NCI-H774 (cell line): ENCODE results near the gene LRP1B.

Experiments
- DNase-seq: peaks from one replicate; lab custom pipeline; 2025; lab: John Stamatoyannopoulos, UW

The LRP1B gene

DNA sequence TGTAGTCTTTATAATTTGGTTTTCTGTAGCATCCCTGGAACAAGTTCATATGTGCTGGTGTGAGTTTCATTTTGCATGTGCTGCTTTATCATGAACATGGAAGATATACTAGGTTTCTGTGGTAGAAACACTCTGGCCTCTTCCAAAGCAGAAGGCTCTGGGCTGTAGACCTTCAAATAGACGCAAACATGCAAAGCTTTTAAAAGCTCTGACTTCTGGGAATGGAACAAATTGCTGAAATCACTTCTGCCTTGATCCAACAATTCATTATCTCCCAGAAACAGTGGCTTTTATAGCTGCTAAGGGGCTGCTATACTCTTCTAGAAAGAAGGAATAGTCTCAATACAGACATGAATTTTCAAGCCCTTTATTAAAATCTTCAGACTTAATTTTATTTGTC lies 382.2 kb downstream of the LRP1B start:
- DNase-seq = no peak

DNA sequence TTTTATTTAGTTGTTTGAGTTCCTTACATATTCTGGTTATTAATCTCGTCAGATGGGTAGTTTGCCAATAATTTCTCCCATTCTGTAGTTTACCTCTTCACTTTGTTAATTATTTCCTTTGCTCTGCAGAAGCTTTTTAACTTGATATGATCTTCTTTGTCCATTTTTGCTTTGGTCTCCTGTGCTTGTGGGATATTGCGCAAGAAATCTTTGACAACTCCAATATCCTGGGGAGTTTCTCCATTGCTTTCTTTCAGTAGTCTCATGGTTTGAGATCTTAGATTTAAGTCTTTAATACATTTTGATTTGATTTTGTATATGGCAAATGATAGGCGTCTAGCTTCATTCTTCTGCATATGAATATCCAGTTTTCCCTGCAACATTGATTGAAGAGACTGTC lies 389.2 kb downstream of the LRP1B start:
- no peak for DNase-seq

DNA sequence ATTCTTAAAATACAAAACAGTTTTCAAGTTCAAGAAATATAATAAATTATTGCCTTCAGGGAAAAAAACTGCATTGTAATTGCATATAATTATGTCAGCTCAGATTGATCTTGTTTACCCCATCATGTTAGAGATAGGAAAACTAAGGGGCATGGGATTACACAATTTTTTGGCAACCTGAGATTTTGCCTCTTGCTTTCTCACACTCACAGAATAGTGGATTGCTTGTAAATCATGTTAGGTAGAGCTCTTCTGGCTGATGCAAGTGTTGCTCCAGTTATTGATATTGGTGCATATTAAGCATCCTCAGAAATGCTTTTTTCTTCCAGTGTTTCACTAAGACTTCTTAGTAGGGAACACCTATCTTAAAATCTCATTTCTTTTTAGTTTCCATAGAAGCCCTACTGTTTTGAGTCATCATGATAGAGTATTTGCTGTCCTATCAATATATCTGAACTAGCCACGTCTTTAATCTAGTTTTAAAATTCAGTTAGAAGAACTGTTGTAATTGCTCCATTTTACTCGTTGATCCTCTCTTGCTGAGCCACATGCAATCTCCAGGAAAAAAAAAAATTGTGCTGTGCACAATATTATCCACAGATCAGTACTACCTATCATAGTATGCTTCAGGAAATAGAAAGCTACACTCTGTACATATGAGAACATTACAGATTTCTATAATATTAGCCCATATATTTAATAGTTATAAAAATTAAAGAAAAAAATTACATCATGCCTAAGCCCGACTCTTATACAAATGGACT lies 393.1 kb downstream of the LRP1B start:
- no peak for DNase-seq

DNA sequence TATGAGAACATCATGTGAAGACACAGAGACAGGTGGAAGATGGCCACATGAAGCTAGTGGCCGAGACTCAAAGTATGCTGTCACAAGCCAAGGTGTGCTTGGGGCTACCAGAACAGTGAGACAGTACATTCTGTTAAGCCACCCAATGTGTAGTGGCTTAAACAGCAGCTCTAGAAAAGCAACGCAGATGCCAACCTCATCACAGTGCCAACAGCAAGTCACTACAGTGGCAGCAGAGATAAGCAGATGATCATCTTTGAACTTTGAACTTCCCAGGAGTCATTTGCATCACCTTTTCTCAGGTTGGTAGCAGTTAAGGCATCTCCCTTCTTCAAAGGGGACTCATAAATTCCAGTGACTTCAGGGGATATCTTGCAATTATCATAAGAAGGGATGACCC lies 394.4 kb downstream of the LRP1B start:
- no peak for DNase-seq

DNA sequence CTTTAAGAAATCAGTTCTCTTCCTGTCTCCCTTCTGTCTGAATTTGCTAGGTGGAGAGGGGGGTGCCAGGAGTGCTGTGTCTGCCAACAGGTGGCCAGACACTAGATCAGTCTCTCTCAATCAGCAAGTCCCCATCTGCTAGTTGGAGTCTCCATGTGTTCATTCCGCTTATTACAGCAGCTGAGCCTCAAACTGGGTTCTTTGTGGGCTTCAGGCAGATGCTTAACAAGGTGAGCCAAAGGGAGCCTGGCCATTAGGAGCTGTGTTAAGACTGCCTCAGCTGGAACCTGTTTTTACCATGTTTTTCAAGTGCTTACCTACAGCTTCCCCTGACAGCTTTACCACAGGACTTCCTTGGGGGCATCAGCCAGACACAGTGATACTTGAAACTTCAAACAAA lies 401.9 kb downstream of the LRP1B start:
- DNase-seq = no peak

DNA sequence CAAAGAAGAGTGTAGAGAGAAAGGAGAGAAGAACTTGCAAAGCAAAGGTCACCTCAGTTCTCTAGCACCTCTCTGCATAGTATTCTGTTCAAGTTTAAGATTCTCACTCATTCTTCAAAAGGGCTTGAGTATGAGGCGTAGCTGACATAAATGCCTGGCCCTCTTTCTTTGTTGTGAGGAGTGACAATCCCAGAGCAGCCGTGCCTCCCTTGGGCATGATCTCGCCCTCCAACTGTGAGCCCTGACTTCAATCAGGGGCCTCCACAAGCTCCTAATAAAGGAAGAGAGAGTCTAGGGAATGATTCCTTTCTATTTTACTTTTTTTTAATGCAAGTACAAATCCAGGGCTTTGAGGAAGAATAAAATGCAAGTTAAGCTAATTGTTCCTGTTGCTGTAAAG lies 402.7 kb downstream of the LRP1B start:
- DNase-seq = no peak

DNA sequence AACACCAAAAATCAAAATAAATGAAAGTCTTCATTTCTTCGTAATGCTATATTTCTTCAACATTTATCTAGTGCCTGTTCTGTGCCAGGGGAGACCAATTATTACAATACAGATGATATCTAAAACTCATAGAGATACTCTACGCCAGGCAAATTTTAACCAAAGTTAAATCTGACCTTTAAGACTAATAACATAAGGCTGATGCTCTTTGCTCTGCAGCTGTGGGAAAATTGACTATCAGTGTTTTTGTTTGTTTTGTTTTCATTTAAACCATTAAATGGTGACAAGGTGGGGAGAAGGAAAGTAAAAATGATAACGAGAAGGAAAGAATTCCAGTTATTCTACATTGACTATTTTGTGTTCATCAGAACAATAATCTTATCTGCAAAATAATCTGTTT lies 406.4 kb downstream of the LRP1B start:
- DNase-seq = no peak

DNA sequence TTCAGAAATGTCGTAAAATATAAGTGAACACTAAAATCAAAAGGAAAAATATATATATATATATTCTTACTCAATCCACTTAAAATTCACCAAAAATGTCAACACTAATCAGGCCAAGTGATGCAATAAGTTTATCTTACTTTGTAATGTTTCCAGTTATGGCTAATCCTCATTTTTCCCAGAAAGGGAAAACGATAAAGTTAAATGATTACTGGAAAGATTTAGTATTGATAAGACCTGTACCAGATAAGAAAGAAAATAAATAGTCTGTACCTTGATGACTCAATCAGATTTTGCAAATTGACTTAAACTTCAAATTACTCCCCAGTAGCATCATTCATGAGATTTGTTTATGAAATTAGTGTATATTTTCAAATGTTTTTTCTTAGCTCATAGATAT lies 407.0 kb downstream of the LRP1B start:
- DNase-seq = no peak

DNA sequence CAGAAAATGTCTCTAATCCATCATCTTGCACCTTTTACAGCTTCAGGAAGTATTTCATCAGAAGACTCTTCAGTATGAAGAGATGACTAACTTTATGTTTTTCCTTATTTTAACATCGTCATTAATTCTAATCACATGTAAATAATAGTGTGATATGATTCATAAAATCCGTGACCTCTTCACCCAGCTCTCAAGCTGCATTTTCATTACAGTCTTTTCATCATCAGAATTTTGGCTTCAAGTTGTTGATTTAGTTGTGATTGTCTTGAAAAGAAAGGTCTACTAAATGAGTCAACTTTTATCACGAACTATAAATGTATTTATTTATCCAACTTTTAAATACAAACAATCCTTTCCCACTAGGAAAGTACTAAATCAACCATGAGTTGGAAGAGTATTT lies 410.3 kb downstream of the LRP1B start:
- DNase-seq = no peak

DNA sequence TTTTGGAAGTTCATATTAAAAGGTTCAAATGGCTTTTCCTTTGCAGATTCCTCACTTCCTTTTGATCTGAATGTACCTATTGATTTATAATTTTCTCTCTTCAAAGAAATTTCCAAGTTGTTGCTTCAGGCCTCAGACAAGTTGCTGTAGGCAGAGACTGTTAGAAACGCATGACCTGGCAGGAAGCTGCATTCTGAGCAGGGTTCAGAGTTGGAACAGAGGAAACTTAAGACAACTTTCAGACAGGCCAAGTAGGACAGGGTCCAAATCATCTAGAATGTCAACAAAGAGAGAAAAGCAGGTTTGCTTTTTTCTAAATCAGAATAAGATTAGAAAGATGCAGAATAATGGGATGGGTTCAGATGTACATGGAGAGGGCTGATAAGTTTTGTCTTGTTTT lies 416.3 kb downstream of the LRP1B start:
- DNase-seq = no peak

DNA sequence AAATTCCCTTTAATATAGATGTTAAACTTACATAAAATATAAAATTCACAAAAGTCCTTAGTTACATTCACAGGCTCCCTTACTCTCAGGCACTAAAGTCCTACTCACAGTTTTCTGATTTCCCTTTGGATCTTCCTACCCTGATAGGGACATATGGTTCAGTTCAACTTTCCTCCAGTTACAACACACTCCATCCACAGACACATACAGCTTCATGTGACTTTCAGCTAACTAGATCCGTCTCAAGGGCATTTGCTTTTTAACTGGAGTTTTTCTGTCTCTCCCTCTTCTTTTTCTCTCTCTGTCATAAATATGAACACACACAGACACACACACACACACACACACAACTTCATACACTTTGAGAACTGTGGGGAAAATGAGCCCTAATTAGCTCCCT lies 419.2 kb downstream of the LRP1B start:
- DNase-seq = no peak

DNA sequence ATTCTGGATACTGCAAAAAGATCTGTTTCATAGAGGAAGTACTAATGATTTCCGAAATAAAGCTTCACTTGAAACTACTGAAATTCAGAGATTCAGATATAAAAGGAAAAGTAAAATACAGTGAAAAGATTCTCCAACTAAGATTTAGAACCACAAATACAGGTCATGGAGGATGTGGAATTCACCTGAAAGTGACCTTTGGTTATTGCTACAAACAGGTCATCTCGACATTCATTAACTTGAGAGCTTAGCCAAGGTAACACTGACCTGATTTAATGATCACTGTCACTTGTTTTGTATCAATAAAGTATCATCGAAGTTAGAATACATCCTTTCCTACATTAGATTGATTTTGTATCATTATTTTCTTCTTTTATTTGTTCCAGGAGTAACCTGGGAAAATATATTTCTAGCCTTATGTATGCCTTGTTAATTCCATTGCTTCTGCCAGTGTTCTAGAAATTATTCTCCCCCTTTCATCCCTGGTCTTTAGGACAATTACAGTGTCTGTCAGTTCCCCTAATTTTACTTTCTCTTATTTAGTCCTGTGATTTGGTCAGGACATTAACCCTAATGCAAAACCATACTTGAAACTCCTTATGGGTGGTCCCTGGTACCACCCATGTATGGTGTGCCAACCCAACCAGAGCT lies 420.1 kb downstream of the LRP1B start:
- DNase-seq = no peak

DNA sequence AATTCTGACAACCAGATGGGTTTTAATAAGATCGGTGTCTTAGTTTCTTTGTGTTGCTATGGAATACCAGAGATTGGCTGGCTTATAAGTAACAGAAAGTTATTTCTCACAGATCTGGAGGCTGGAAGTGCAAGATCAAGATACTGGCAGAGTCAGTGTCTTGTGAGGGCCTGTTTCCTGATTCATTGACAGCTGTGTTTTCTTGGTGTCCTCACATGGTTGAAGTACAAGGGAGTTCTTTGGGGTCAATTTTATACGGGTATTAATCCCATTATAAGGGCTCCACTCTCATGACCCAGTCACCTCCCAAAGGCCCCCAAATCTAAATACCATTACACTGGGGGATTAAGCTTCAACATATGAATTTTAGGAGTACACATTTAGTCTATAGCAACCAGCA lies 421.1 kb downstream of the LRP1B start:
- DNase-seq = no peak

DNA sequence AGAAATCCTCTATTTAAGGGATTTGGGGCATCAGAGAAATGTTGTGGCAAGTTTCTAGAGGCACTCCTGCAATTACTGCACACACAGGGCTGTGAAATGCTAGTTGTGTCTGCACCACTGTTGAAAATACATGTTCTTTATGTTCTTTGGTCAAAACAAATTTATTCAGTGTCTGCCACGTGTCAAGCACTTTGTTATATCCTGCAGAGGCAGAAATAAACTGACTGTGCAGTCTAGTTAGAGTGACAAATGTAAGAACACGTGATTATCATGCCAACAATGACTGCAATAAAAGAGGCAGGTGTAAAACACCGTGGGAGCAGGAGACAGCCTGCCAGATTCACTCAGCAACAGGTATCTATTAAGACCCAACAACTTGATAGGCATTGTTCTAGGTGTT lies 423.3 kb downstream of the LRP1B start:
- DNase-seq = peak; percentile 85

DNA sequence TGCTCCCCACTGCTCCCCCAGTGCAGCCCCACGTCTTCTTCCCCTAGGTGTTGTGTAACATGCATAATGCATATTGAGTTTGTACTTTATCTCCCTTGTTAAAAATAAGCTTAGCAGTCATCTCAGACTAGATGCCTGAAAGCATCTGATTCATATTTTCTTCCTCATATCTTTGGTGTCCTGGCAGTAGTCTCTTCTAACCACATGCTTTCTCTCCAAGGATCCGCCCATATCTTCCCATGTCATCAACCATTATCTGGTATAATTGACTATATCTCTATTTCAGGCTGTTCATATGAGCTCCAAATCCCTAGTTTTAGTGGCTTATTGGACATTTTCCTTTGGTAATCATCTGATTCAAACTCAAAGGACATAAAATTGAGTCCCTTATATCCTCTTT lies 426.3 kb downstream of the LRP1B start:
- no peak for DNase-seq

DNA sequence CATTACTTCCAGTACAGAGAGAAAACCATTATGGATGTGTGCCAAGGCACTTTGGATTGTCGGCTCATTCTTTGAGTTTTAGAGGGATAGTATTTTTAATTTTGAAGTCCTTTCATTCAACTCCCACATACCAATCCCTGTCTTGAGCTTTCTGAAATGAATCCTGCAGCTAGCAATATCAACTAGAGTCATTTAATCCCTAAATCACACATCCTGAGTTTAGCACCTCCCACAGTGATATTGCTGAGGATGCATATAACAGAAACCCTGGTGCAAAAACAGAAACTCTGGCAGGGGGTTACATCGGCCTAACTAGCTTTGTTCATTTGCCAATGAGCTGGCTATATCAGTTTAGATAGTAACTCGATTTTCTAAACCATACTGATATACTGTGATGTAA lies 427.3 kb downstream of the LRP1B start:
- no peak for DNase-seq

DNA sequence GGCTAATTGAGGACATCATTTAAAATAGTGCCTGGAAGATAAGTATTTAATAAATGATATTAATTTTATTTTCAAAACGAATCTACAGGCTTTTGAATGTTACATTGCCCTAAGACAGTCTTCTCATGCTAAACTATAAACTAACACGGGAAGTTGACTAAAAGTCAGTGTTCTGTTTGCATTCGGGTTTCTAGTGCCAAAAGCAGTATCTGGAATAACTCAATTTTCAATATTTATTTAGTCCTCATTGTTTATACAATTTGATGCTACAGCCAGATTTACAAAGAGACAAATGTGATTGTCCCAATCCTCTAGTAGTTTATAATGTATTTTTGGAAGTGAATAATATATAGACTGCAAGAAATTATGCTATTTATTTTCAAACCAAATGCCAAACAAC lies 429.2 kb downstream of the LRP1B start:
- DNase-seq = no peak

DNA sequence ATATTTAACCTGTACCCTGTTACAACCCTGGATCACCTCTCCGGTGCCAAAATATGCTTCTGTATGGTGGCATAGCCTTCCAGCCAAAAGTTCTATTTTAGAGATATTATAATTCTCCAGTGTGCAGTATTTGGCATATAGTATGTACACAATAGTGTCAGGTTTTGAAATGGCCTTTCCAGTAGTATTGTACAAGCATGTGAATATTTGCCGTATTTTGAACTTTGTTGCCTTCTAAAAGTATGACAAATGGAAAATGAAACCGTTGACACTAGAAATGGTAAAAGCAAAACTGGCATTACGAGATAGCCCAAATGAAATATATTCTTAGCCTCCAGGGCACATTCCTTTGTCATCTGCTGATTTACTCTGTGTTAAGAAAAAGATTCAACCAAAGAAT lies 431.2 kb downstream of the LRP1B start:
- DNase-seq = no peak

DNA sequence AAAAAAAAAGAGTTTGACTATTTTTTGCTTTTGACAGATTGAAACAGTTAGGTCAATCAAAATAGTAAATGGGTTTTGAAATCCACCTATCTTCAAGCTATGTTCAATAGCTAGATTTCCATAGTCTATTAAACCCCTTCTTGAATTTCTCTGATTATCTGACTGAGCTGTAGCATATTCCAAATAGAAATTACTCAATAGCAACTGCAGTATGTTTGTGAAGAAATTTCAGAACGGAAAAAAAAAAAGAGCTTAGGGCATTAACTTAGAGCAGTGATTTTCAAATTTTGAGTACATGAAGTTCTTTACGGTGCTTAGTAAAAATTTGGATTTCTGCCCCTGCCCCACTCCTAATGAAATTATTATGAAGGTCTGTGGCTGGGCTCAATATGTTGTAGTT lies 432.3 kb downstream of the LRP1B start:
- no peak for DNase-seq

DNA sequence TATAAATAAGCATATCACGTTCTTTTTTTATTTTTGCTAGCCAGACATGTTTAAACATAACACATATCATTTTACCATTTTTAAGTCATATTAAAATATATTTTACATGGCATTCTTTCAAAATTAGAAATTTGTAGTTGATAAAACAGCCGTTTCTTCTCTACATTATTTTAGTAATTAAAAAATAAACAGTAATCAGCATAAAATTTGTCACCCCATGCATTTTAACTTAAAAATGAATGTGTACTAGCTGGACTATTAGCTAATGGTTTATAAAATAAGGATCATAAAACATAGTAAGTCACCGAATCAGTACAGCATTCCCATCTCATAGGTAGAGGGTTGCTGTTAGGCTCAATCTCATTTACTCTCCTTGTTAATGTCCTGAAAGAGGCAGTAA lies 433.8 kb downstream of the LRP1B start:
- DNase-seq = no peak

DNA sequence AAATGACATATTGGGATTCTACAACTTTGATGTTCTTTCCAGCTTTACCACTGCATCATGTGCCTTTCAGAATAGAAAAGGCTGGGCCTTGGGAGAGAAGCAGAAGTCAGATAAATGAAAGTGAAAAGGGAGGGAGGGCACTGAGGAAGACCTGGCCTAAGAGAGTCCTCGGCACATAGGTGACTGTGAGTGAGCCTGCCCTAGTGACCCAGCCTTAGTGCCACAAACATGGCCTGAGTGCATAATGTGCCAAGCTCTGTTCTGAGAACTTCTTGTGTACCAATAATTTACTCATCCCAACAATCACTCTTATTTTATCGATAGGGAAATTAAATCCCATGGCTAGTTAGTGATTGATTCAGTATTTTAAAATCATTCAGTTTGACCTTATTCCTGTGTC lies 436.6 kb downstream of the LRP1B start:
- no peak for DNase-seq

DNA sequence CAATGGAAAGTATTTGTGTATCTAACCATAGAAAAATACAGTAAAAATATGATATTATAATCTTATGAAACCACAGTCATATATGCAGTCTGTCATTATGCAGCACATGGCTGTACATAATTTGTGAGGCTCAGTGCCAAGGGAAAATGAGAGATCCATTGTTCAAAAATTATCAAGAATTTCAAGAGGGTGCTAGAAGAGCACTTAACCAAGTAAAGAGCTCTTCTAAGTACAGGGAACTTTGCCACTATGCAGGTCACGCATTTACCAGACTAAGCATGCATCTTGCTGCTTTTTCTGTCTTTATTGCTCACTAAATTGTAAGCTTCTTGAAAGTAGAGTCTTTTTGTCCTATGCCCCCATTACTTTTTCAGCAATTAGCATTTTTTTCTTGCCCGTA lies 438.0 kb downstream of the LRP1B start:
- no peak for DNase-seq

DNA sequence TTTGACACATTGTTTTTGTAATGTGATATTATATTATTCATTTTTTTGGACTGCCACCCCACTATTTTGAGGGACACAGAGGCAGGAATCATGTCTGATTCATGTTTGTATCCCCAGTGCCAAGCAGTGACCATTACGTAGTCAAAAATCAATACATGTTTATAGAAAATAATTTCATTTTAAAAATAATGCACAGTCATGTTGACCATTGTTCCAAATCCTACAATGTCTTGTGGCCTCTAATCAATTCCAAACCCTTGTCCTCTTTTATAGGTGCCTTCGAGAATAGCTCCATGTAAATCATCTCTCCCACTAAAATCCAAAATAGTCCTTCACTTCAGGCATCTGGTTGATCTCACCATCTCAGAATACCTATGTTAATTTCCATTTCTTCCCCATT lies 454.7 kb downstream of the LRP1B start:
- no peak for DNase-seq

DNA sequence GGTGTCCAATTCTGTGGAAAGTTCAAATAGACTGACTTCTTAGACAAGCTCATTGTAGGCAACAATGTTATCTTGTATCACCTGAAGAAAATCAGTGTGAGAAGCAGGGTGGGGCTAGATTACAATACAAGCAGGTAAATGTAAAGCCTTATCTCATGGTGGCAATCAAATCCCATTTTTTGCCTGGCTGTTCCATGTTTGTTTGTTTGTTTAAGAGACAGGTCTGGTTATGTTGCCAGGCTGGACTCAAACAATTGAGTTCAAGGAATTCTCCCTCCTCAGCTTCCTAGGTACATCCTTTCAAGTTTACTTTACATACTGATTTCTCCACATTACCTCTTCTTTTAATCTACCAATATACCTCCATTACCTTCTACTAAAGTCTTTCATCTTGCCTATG lies 464.6 kb downstream of the LRP1B start:
- DNase-seq = no peak
